ENCODE results near the gene PAWR. TPM values are rescaled to one million over a fixed set of nuclear protein-coding genes. Genes with fewer than 3 reads are reported as not detected.
A peak's percentile ranks its signal among the peaks of the same experiment; 100 is the strongest.

The PAWR gene
- total and polyA plus RNA-seq, 10 of the 15 experiments (the other 5 are each of a cell fraction or from before 2014, with no cell fraction given), result 8.1 to 70.6 (median 24.2) TPM

DNA sequence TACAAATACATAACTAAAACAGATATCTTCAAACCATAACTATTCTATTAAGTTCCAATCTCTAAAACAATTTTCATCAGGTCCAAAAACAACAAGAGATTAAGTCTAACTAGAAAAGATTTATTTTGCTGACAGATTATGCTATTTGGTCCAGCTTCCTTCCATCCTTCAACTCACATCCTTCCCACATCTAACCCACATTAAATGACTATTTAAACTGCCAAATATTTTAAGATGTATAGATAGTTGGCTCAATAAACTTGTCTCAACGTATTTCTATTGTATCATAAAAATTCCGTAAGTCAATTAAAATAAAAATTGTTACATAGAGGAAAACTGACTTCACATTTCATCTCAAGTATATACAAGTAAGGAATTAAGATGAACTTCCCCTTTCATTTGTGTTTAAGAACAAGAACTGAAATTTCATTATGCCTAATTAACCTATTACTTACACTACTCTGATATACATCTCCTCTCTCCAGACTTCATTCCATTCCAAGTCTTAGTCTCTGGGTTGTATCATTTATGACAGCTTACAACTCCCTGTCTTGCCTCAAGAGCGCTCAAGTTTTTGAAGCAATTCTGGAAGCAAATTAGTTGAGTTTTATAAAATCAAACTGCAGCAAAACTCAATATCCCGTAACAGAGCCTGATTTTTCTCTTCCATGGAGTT, 25.4 kb downstream of the PAWR start:
- Histone ChIP-seq H3K4me3 (no peak overlapping the region), H3K27me3 (replicated peaks in 1 of 2; ENCODE audit: control insufficient read depth in 2 of 2, insufficient read depth in 2 of 2, low read length in 1 of 2) (no peaks in the 10 kb centered on the region), H3K9ac (ENCODE audit: control insufficient read depth, insufficient read depth, low read length) (no peak overlapping the region), H3K27ac (ENCODE audit: control insufficient read depth, insufficient read depth) (no peak overlapping the region), H3K9me3 (replicated peaks; ENCODE audit: control insufficient read depth, insufficient read depth, low read length) (no peaks in the 10 kb centered on the region), H3K79me2 (ENCODE audit: control insufficient read depth, insufficient read depth, low read length) (peaks cover 5% of the 10 kb centered on the region), H4K20me1 (ENCODE audit: control insufficient read depth, insufficient read depth) (no peaks in the 10 kb centered on the region), H3K4me2 (ENCODE audit: control insufficient read depth, insufficient read depth) (no peak overlapping the region), H2AFZ (ENCODE audit: control insufficient read depth, low read depth, low read length) (no peak overlapping the region), H3K4me1 (ENCODE audit: control insufficient read depth, insufficient read depth, low read length) (no peaks in the 10 kb centered on the region), H3K36me3 (ENCODE audit: control insufficient read depth in 2 of 2, insufficient read depth in 2 of 2, low read length in 1 of 2) (peaks cover 2 to 9% of the 10 kb centered on the region in 2 experiments)
- SMC1A ChIA-PET (ENCODE audit: uncharacterized antibody, unreplicated experiment), result interaction anchor here (0.8 to 1.3 kb wide), 3 partner anchors 11 to 16 kb away, joined by 3 to 4 read pairs (median 3); no protein-coding TSS in a partner anchor
- CTCF ChIA-PET, result no interaction called here
- POLR2A ChIA-PET, result no interaction called here
- ATAC-seq, result peak; percentile 22; the same call in 1 of the 3 replicates
- RAD21 ChIA-PET (ENCODE audit: unreplicated experiment), result interaction anchor here (0.8 kb wide), 1 partner anchor 24 kb away, joined by 3 read pairs; no protein-coding TSS in a partner anchor
- intact Hi-C loops (cut with micrococcal nuclease; ENCODE audit: unreplicated experiment), result no loop called here
- no peak for DNase-seq (ENCODE audit: low read depth, low spot score)
- WGBS (ENCODE audit: insufficient coverage, insufficient replicate concordance, low lambda C conversion rate, missing lambda C conversion rate), result 97% methylated on average over 4 of the region's 4 CpGs
- in situ Hi-C loops (cut with MboI), result no loop called here
- TF ChIP-seq MTA2 (IDR thresholded peaks at IDR 0.05; ENCODE audit: low read depth) (peak; percentile 30; the same call in 1 of the 2 replicates), TCF7 (IDR thresholded peaks at IDR 0.05; ENCODE audit: borderline replicate concordance) (no peak)
- peak; percentile 79 for FAIRE-seq
- no TSS peak for BruUV-seq (replicated peaks)

DNA sequence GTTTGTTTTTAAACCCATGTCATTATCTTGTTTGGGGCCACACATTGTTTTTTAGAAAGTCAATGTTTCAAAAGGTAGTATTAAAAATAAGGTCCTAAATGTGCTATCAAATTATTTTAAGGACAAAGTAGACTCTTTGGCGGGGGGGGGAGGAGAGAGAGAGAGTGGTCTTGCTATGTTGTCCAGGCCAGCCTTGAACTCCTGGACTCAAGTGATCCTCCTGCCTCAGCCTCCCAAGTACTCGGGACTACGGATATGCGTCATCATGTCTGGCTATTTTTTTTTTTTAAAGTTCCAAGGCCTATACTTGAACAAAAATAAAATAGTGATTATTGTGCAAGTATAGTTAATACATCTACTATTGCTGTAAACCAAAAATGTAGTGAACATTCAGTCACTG, 26.2 kb downstream of the PAWR start:
- 94% methylated on average over 4 of the region's 4 CpGs for WGBS (ENCODE audit: insufficient coverage, insufficient replicate concordance, low lambda C conversion rate, missing lambda C conversion rate)
- DNase-seq (ENCODE audit: low read depth, low spot score) (no peak), FAIRE-seq (no peak), ATAC-seq (no peak)
- ChIA-PET POLR2A (no interaction called here), SMC1A (ENCODE audit: uncharacterized antibody, unreplicated experiment) (interaction anchor here (1.3 kb wide), 1 partner anchor 15 kb away, joined by 3 read pairs; no protein-coding TSS in a partner anchor), RAD21 (ENCODE audit: unreplicated experiment) (no interaction called here), CTCF (no interaction called here)
- in situ Hi-C loops (cut with MboI) (no loop called here), intact Hi-C loops (cut with micrococcal nuclease; ENCODE audit: unreplicated experiment) (no loop called here)
- Histone ChIP-seq H4K20me1 (ENCODE audit: control insufficient read depth, insufficient read depth) (no peaks in the 10 kb centered on the region), H3K4me3 (no peak overlapping the region), H3K9me3 (replicated peaks; ENCODE audit: control insufficient read depth, insufficient read depth, low read length) (no peaks in the 10 kb centered on the region), H3K27me3 (replicated peaks in 1 of 2; ENCODE audit: control insufficient read depth in 2 of 2, insufficient read depth in 2 of 2, low read length in 1 of 2) (no peaks in the 10 kb centered on the region), H3K27ac (ENCODE audit: control insufficient read depth, insufficient read depth) (no peak overlapping the region), H3K36me3 (ENCODE audit: control insufficient read depth in 2 of 2, insufficient read depth in 2 of 2, low read length in 1 of 2) (peaks cover 2 to 9% of the 10 kb centered on the region in 2 experiments), H3K4me1 (ENCODE audit: control insufficient read depth, insufficient read depth, low read length) (no peaks in the 10 kb centered on the region), H3K9ac (ENCODE audit: control insufficient read depth, insufficient read depth, low read length) (no peak overlapping the region), H3K79me2 (ENCODE audit: control insufficient read depth, insufficient read depth, low read length) (peaks cover 4% of the 10 kb centered on the region), H2AFZ (ENCODE audit: control insufficient read depth, low read depth, low read length) (no peak overlapping the region), H3K4me2 (ENCODE audit: control insufficient read depth, insufficient read depth) (no peak overlapping the region)
- no TSS peak for BruUV-seq (replicated peaks)
- TF ChIP-seq MYB (IDR thresholded peaks at IDR 0.05; ENCODE audit: borderline replicate concordance, low read depth, low read length), result no peak
- TF ChIP-seq, protein P1, sequence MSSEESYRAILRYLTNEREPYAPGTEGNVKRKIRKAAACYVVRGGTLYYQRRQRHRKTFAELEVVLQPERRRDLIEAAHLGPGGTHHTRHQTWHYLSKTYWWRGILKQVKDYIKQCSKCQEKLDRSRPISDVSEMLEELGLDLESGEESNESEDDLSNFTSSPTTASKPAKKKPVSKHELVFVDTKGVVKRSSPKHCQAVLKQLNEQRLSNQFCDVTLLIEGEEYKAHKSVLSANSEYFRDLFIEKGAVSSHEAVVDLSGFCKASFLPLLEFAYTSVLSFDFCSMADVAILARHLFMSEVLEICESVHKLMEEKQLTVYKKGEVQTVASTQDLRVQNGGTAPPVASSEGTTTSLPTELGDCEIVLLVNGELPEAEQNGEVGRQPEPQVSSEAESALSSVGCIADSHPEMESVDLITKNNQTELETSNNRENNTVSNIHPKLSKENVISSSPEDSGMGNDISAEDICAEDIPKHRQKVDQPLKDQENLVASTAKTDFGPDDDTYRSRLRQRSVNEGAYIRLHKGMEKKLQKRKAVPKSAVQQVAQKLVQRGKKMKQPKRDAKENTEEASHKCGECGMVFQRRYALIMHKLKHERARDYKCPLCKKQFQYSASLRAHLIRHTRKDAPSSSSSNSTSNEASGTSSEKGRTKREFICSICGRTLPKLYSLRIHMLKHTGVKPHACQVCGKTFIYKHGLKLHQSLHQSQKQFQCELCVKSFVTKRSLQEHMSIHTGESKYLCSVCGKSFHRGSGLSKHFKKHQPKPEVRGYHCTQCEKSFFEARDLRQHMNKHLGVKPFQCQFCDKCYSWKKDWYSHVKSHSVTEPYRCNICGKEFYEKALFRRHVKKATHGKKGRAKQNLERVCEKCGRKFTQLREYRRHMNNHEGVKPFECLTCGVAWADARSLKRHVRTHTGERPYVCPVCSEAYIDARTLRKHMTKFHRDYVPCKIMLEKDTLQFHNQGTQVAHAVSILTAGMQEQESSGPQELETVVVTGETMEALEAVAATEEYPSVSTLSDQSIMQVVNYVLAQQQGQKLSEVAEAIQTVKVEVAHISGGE (CRISPR knock-in tag; IDR thresholded peaks at IDR 0.05), result no peak
- TF ChIP-seq, protein P2, sequence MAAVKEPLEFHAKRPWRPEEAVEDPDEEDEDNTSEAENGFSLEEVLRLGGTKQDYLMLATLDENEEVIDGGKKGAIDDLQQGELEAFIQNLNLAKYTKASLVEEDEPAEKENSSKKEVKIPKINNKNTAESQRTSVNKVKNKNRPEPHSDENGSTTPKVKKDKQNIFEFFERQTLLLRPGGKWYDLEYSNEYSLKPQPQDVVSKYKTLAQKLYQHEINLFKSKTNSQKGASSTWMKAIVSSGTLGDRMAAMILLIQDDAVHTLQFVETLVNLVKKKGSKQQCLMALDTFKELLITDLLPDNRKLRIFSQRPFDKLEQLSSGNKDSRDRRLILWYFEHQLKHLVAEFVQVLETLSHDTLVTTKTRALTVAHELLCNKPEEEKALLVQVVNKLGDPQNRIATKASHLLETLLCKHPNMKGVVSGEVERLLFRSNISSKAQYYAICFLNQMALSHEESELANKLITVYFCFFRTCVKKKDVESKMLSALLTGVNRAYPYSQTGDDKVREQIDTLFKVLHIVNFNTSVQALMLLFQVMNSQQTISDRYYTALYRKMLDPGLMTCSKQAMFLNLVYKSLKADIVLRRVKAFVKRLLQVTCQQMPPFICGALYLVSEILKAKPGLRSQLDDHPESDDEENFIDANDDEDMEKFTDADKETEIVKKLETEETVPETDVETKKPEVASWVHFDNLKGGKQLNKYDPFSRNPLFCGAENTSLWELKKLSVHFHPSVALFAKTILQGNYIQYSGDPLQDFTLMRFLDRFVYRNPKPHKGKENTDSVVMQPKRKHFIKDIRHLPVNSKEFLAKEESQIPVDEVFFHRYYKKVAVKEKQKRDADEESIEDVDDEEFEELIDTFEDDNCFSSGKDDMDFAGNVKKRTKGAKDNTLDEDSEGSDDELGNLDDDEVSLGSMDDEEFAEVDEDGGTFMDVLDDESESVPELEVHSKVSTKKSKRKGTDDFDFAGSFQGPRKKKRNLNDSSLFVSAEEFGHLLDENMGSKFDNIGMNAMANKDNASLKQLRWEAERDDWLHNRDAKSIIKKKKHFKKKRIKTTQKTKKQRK (IDR thresholded peaks at IDR 0.05; ENCODE audit: low read depth, low read length), result no peak
- no peak for TF ChIP-seq SRF (IDR thresholded peaks at IDR 0.05; ENCODE audit: low read depth in 2 of 2, low read length in 2 of 2)
